ENCODE results near the gene MEST.

GRCh38 chr7:130490888-130491804 is 739 bp upstream of the MEST start:
- TF ChIP-seq, protein P1, sequence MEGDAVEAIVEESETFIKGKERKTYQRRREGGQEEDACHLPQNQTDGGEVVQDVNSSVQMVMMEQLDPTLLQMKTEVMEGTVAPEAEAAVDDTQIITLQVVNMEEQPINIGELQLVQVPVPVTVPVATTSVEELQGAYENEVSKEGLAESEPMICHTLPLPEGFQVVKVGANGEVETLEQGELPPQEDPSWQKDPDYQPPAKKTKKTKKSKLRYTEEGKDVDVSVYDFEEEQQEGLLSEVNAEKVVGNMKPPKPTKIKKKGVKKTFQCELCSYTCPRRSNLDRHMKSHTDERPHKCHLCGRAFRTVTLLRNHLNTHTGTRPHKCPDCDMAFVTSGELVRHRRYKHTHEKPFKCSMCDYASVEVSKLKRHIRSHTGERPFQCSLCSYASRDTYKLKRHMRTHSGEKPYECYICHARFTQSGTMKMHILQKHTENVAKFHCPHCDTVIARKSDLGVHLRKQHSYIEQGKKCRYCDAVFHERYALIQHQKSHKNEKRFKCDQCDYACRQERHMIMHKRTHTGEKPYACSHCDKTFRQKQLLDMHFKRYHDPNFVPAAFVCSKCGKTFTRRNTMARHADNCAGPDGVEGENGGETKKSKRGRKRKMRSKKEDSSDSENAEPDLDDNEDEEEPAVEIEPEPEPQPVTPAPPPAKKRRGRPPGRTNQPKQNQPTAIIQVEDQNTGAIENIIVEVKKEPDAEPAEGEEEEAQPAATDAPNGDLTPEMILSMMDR (IDR thresholded peaks at IDR 0.05; ENCODE audit: extremely low read depth in 1 of 2, insufficient read depth in 1 of 2, low read depth in 1 of 2, low read length in 2 of 2): peak; percentile 53 to 67
- TF ChIP-seq POLR2A (IDR thresholded peaks at IDR 0.05; ENCODE audit: low read depth, low read length) (no peak), GATA2 (IDR thresholded peaks at IDR 0.05; ENCODE audit: insufficient read depth, insufficient read length, low read depth, low read length) (no peak), JUN (IDR thresholded peaks at IDR 0.05; ENCODE audit: borderline replicate concordance, insufficient read depth, insufficient read length, low read depth) (no peak), EZH2 (IDR thresholded peaks at IDR 0.05; ENCODE audit: borderline replicate concordance, low read depth, low read length, severe bottlenecking) (no peak), POLR2AphosphoS5 (IDR thresholded peaks at IDR 0.05; ENCODE audit: insufficient read depth, low read depth, low read length) (no peak)
- TF ChIP-seq, protein P2, sequence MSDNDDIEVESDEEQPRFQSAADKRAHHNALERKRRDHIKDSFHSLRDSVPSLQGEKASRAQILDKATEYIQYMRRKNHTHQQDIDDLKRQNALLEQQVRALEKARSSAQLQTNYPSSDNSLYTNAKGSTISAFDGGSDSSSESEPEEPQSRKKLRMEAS (IDR thresholded peaks at IDR 0.05; ENCODE audit: insufficient read depth, insufficient read length): no peak
